Stimulated activated memory B cell treated with anti-CD40 and anti-IgM and Interleukin-4, amounts not matched to agents 10 μg/mL and 1 μg/mL and 100 μg/mL, for 72 hours (primary cell): ENCODE measurements around the gene REST.
A peak's percentile ranks its signal among the peaks of the same experiment; 100 is the strongest.
"Not testable (repeated sequence)": the region's sequence is repeated elsewhere in the genome, so short reads cannot be mapped to it uniquely, and the experiment has no call there.

Experiments used
- ATAC-seq: fragments of 150-1000 bp; cut with Tn5 transposase; 2 replicates; pipeline ENCODE4 v1.10.0; 2021
- H3K27ac Mint-ChIP-seq: one replicate; pipeline ENCODE4 v1.8.0; 2022; ENCODE audit warnings: mild to moderate bottlenecking, mixed read lengths
- H3K27me3 Mint-ChIP-seq: one replicate; pipeline ENCODE4 v1.8.0; 2022; ENCODE audit warnings: mixed read lengths
- H3K36me3 Mint-ChIP-seq: one replicate; pipeline ENCODE4 v1.8.0; 2022; ENCODE audit warnings: mixed read lengths
- H3K4me1 Mint-ChIP-seq: one replicate; pipeline ENCODE4 v1.8.0; 2022; ENCODE audit warnings: mixed read lengths
- H3K4me3 Mint-ChIP-seq: one replicate; pipeline ENCODE4 v1.8.0; 2022; ENCODE audit warnings: mild to moderate bottlenecking, moderate library complexity, mixed read lengths
- H3K9me3 Mint-ChIP-seq: one replicate; pipeline ENCODE4 v1.8.0; 2022; ENCODE audit warnings: mixed read lengths

Gene REST

GRCh38 chr4:56939826-56940225 is 32.1 kb downstream of the REST start:
- not testable (repeated sequence) for H3K4me3 Mint-ChIP-seq, H3K4me1 Mint-ChIP-seq, H3K27ac Mint-ChIP-seq, H3K9me3 Mint-ChIP-seq, ATAC-seq, H3K27me3 Mint-ChIP-seq
- H3K36me3 Mint-ChIP-seq = peaks cover 26% of the 10 kb centered on the region

GRCh38 chr4:56940403-56940802 is 32.7 kb downstream of the REST start:
- Mint-ChIP-seq H3K36me3 (peaks cover 26% of the 10 kb centered on the region), H3K9me3 (no peaks in the 10 kb centered on the region), H3K4me3 (no peak overlapping the region), H3K27ac (no peak overlapping the region), H3K27me3 (no peaks in the 10 kb centered on the region), H3K4me1 (no peaks in the 10 kb centered on the region)
- ATAC-seq = no peak

- H3K36me3 Mint-ChIP-seq = peaks cover 26% of the 10 kb centered on the region
- no peaks in the 10 kb centered on the region for H3K4me1 Mint-ChIP-seq
- ATAC-seq = no peak
- no peaks in the 10 kb centered on the region for H3K9me3 Mint-ChIP-seq
- H3K27ac Mint-ChIP-seq = no peak overlapping the region
- no peak overlapping the region for H3K4me3 Mint-ChIP-seq
- H3K27me3 Mint-ChIP-seq = no peaks in the 10 kb centered on the region
Measured at GRCh38 chr4:56940971-56941370, 33.3 kb downstream of the REST start.

GRCh38 chr4:56941403-56941802 is 33.7 kb downstream of the REST start:
- H3K9me3 Mint-ChIP-seq = no peaks in the 10 kb centered on the region

GRCh38 chr4:56953680-56954520 is 46.2 kb downstream of the REST start:
- no peak overlapping the region for H3K27ac Mint-ChIP-seq
- H3K4me3 Mint-ChIP-seq = no peak overlapping the region
- H3K36me3 Mint-ChIP-seq = peaks cover 5% of the 10 kb centered on the region
- H3K9me3 Mint-ChIP-seq = no peaks in the 10 kb centered on the region
- H3K4me1 Mint-ChIP-seq = no peaks in the 10 kb centered on the region
- ATAC-seq = no peak
- no peaks in the 10 kb centered on the region for H3K27me3 Mint-ChIP-seq

More at GRCh38 chr4:56941403-56941802, 33.7 kb downstream of the REST start:
- ATAC-seq = no peak
- no peaks in the 10 kb centered on the region for H3K4me1 Mint-ChIP-seq
- peaks cover 26% of the 10 kb centered on the region for H3K36me3 Mint-ChIP-seq
- no peak overlapping the region for H3K27ac Mint-ChIP-seq
- H3K27me3 Mint-ChIP-seq = no peaks in the 10 kb centered on the region
- no peak overlapping the region for H3K4me3 Mint-ChIP-seq

GRCh38 chr4:56958111-56958517 is 50.4 kb downstream of the REST start:
- H3K36me3 Mint-ChIP-seq = peaks cover 13% of the 10 kb centered on the region
- no peaks in the 10 kb centered on the region for H3K27me3 Mint-ChIP-seq
- H3K9me3 Mint-ChIP-seq = no peaks in the 10 kb centered on the region
- no peak overlapping the region for H3K27ac Mint-ChIP-seq
- no peak for ATAC-seq
- no peaks in the 10 kb centered on the region for H3K4me1 Mint-ChIP-seq
- no peak overlapping the region for H3K4me3 Mint-ChIP-seq

GRCh38 chr4:56959100-56959499 is 51.4 kb downstream of the REST start:
- Mint-ChIP-seq H3K27me3 (no peaks in the 10 kb centered on the region), H3K4me3 (no peak overlapping the region), H3K9me3 (no peaks in the 10 kb centered on the region), H3K4me1 (no peaks in the 10 kb centered on the region), H3K27ac (no peak overlapping the region), H3K36me3 (peaks cover 13% of the 10 kb centered on the region)
- ATAC-seq = no peak

- H3K4me1 Mint-ChIP-seq = no peaks in the 10 kb centered on the region
- no peak overlapping the region for H3K4me3 Mint-ChIP-seq
- H3K9me3 Mint-ChIP-seq = no peaks in the 10 kb centered on the region
- no peak overlapping the region for H3K27ac Mint-ChIP-seq
- peaks cover 28% of the 10 kb centered on the region for H3K36me3 Mint-ChIP-seq
- ATAC-seq = no peak
- H3K27me3 Mint-ChIP-seq = no peaks in the 10 kb centered on the region
Measured at GRCh38 chr4:56961107-56961500, 53.4 kb downstream of the REST start.

- Mint-ChIP-seq H3K27me3 (no peaks in the 10 kb centered on the region), H3K36me3 (peaks cover 62% of the 10 kb centered on the region), H3K4me1 (peaks cover 31% of the 10 kb centered on the region), H3K9me3 (no peaks in the 10 kb centered on the region), H3K4me3 (no peak overlapping the region), H3K27ac (no peak overlapping the region)
- no peak for ATAC-seq
Measured at GRCh38 chr4:56971383-56971782, 63.7 kb downstream of the REST start.

GRCh38 chr4:56972389-56972788 is 64.7 kb downstream of the REST start:
- H3K4me1 Mint-ChIP-seq = peaks cover 35% of the 10 kb centered on the region
- H3K4me3 Mint-ChIP-seq = no peak overlapping the region
- no peaks in the 10 kb centered on the region for H3K27me3 Mint-ChIP-seq
- H3K27ac Mint-ChIP-seq = no peak overlapping the region
- H3K9me3 Mint-ChIP-seq = no peaks in the 10 kb centered on the region
- H3K36me3 Mint-ChIP-seq = peaks cover 56% of the 10 kb centered on the region
- no peak for ATAC-seq

GRCh38 chr4:56972809-56973208 is 65.1 kb downstream of the REST start:
- Mint-ChIP-seq H3K4me1 (peaks cover 38% of the 10 kb centered on the region), H3K4me3 (no peak overlapping the region)

GRCh38 chr4:56973336-56973735 is 65.6 kb downstream of the REST start:
- Mint-ChIP-seq H3K4me3 (no peak overlapping the region), H3K36me3 (peaks cover 53% of the 10 kb centered on the region), H3K27me3 (no peaks in the 10 kb centered on the region), H3K27ac (no peak overlapping the region), H3K4me1 (peaks cover 41% of the 10 kb centered on the region), H3K9me3 (no peaks in the 10 kb centered on the region)
- no peak for ATAC-seq

More at GRCh38 chr4:56972809-56973208, 65.1 kb downstream of the REST start:
- no peak for ATAC-seq
- Mint-ChIP-seq H3K9me3 (no peaks in the 10 kb centered on the region), H3K27ac (no peak overlapping the region), H3K36me3 (peaks cover 53% of the 10 kb centered on the region), H3K27me3 (no peaks in the 10 kb centered on the region)

GRCh38 chr4:56976283-56976836 is 68.7 kb downstream of the REST start:
- ATAC-seq = no peak

GRCh38 chr4:56976837-56977320 is 69.2 kb downstream of the REST start:
- peak overlapping the region; percentile 100 for H3K27ac Mint-ChIP-seq
- H3K36me3 Mint-ChIP-seq = peaks cover 38% of the 10 kb centered on the region
- H3K4me3 Mint-ChIP-seq = peak overlapping the region; percentile 100
- no peaks in the 10 kb centered on the region for H3K9me3 Mint-ChIP-seq
- ATAC-seq = peak; percentile 56
- H3K4me1 Mint-ChIP-seq = peaks cover 59% of the 10 kb centered on the region
- H3K27me3 Mint-ChIP-seq = no peaks in the 10 kb centered on the region

More at GRCh38 chr4:56976283-56976836, 68.7 kb downstream of the REST start:
- Mint-ChIP-seq H3K36me3 (peaks cover 38% of the 10 kb centered on the region), H3K9me3 (no peaks in the 10 kb centered on the region), H3K27ac (peak overlapping the region; percentile 58), H3K4me3 (peak overlapping the region; percentile 100), H3K27me3 (no peaks in the 10 kb centered on the region), H3K4me1 (peaks cover 56% of the 10 kb centered on the region)

- H3K36me3 Mint-ChIP-seq = peaks cover 35% of the 10 kb centered on the region
- ATAC-seq = peak; percentile 96
- peak within 1 kb of the TSS; percentile 100 for H3K27ac Mint-ChIP-seq
- peaks cover 58% of the 10 kb centered on the region for H3K4me1 Mint-ChIP-seq
- no peaks in the 10 kb centered on the region for H3K9me3 Mint-ChIP-seq
- peak within 1 kb of the TSS; percentile 100 for H3K4me3 Mint-ChIP-seq
- no peaks in the 10 kb centered on the region for H3K27me3 Mint-ChIP-seq
Measured at GRCh38 chr4:56977321-56978012, 69.8 kb downstream of the REST start, which contains the start of gene NOA1. Gene NOA1 (minus strand): TSS chr4:56977606. CDS start chr4:56977585, 21 bp downstream.
